Activated T-helper 2 cell treated with anti-CD3 and anti-CD28 coated beads, Interferon-gamma antibody, Interleukin-2, Interleukin-4, amounts not matched to agents 10 μg/mL and 5 μg/mL and 100 μg/mL, durations not matched to agents 14 hours and 24 hours and 36 hours (primary cell): ENCODE data around the gene MT1E. TPM values are rescaled to one million over a fixed set of nuclear protein-coding genes. Genes with fewer than 3 reads are reported as not detected.

ENCODE experiments used
- DNase-seq: peaks from one replicate; pipeline ENCODE4 v3.0.0; 2021; ENCODE audit warnings: low spot score
- H3K27ac Mint-ChIP-seq: one replicate; pipeline ENCODE4 v1.8.0; 2021; ENCODE audit warnings: mixed read lengths
- H3K27me3 Mint-ChIP-seq: one replicate; pipeline ENCODE4 v1.8.0; 2021; ENCODE audit warnings: low read depth, mixed read lengths
- H3K36me3 Mint-ChIP-seq: one replicate; pipeline ENCODE4 v1.8.0; 2021; ENCODE audit warnings: low read depth, mixed read lengths
- H3K4me1 Mint-ChIP-seq: one replicate; pipeline ENCODE4 v1.8.0; 2021; ENCODE audit warnings: low read depth, mixed read lengths
- H3K4me3 Mint-ChIP-seq: one replicate; pipeline ENCODE4 v1.8.0; 2021; ENCODE audit warnings: low read depth, mild to moderate bottlenecking, moderate library complexity, mixed read lengths
- H3K9me3 Mint-ChIP-seq: one replicate; pipeline ENCODE4 v1.8.0; 2021; ENCODE audit warnings: mixed read lengths
- intact Hi-C: fragments of 100-400 bp; cut with micrococcal nuclease; formaldehyde crosslinking; loops from one replicate; pipeline ENCODE4 v1.15.1; 2023
- total RNA-seq: library from RNA; stranded (reverse); gene quantifications from 2 replicates; pipeline ENCODE4 v1.2.3, GENCODE V29; 2022

MT1E gene
- total RNA-seq, 1 donor from 2014 or later = 181 TPM

DNA sequence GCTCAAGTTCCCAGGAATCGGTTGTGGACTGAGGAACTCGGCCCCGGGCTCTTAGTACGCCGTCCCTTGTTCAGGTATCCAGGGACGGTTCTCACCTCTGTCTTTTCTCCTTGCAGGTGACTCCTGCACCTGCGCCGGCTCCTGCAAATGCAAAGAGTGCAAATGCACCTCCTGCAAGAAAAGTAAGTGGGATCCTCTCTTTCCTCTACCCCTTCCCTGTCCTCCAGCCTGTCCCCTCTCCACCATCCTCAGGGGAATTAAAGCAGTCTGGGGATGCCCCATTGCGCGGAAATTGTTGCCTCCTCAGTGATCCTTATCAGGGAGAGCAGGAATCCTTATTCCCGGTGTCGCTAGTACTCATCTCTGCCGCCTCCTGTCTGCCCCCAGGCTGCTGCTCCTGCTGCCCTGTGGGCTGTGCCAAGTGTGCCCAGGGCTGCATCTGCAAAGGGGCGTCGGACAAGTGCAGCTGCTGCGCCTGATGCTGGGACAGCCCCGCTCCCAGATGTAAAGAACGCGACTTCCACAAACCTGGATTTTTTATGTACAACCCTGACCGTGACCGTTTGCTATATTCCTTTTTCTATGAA lies 16.6 kb upstream of the MT1E start:
- H3K4me1 Mint-ChIP-seq = peaks cover 58% of the 10 kb centered on the region
- intact Hi-C loops = loop anchor here (1.0 to 2.0 kb wide), 5 partner anchors 8 to 434 kb away; partner anchors contain the start of genes MT1E and MT1X
- no peak for DNase-seq

DNA sequence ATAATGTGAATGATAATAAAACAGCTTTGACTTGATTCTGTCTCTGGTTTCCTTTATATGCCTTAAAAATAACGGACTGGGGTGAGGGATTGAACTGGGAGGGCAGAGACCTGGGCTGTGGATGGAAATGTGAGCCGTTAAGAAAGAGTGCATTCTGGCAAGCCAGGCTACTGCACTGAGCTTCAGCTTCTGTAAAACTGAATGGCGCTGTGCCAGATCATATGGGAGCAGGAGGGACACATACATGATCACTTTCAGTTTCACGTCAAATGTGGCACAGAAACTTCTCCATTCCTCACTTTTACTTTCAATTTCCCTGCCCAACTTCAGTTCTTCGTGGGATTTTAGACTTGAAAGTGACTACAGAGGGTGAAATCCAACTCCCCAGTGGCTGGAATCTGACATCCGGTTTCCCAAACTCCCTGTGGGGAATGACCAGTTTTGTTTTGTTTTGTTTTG lies 16.1 kb upstream of the MT1E start:
- Mint-ChIP-seq H3K4me3 (peak overlapping the region; percentile 97), H3K27ac (peak overlapping the region; percentile 99), H3K9me3 (no peaks in the 10 kb centered on the region), H3K27me3 (no peaks in the 10 kb centered on the region), H3K36me3 (peaks cover 16% of the 10 kb centered on the region), H3K4me1 (peaks cover 63% of the 10 kb centered on the region)
- DNase-seq = peak; percentile 71
- intact Hi-C loops = loop anchor here (2.0 kb wide), 2 partner anchors 253 to 433 kb away; no protein-coding TSS in a partner anchor

More for the DNA sequence above, 16.6 kb upstream of the MT1E start:
- Mint-ChIP-seq H3K36me3 (peaks cover 16% of the 10 kb centered on the region), H3K4me3 (peak overlapping the region; percentile 97), H3K27me3 (no peaks in the 10 kb centered on the region), H3K27ac (peak overlapping the region; percentile 99), H3K9me3 (no peaks in the 10 kb centered on the region)

DNA sequence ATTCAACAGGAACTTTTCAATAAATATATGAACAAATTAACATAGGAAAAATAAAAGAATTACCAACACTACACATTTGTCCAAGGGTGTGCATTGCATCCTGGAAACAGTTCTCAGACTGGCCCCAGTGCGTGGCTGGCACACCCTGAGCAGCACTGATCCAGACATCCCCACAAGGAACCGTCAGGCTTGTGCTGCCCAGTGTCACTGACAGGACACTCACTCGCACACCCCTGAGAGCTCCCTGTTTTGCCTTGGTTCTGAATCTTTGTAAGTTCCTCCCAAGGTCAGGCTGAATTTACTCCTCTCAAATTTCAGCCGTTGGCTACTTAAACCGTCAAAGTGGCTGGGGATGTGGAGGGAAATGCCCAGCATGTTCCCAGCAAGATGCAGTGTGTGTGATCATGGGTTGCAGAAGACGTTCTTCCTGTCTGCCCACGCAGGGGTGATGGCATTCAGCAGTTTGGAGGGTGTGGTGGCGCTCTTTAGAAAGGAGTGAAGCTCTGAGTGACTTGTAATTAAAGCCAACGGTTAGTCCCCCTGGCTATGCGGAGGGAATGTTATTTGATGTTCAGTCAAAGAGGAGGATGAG lies 15.5 kb upstream of the MT1E start:
- intact Hi-C loops = loop anchor here (1.0 to 10.0 kb wide), 6 partner anchors 33 to 690 kb away; partner anchors contain the start of genes MT1G, MT1H, NUDT21 and OGFOD1
- peak; percentile 54 for DNase-seq
- Mint-ChIP-seq H3K27ac (peak overlapping the region; percentile 99), H3K36me3 (peaks cover 16% of the 10 kb centered on the region), H3K4me1 (peaks cover 69% of the 10 kb centered on the region), H3K9me3 (no peaks in the 10 kb centered on the region), H3K4me3 (peak overlapping the region; percentile 97), H3K27me3 (no peaks in the 10 kb centered on the region)

- Mint-ChIP-seq H3K36me3 (peaks cover 16% of the 10 kb centered on the region), H3K27me3 (no peaks in the 10 kb centered on the region), H3K9me3 (no peaks in the 10 kb centered on the region), H3K27ac (peak overlapping the region; percentile 99), H3K4me3 (peak overlapping the region; percentile 97), H3K4me1 (peaks cover 75% of the 10 kb centered on the region)
- intact Hi-C loops = loop anchor here (1.0 to 10.0 kb wide), 6 partner anchors 33 to 690 kb away; partner anchors contain the start of genes MT1G, MT1H, NUDT21 and OGFOD1
- DNase-seq = no peak
These were observed 14.9 kb upstream of the MT1E start for GRCh38 chr16:56610609-56611111.

- Mint-ChIP-seq H3K9me3 (no peaks in the 10 kb centered on the region), H3K27ac (peak overlapping the region; percentile 99), H3K27me3 (no peaks in the 10 kb centered on the region), H3K36me3 (peaks cover 16% of the 10 kb centered on the region), H3K4me3 (peak overlapping the region; percentile 27), H3K4me1 (peaks cover 71% of the 10 kb centered on the region)
- DNase-seq = no peak
- intact Hi-C loops = loop anchor here (2.0 to 10.0 kb wide), 3 partner anchors 57 to 403 kb away; partner anchors contain the start of genes MT1G and MT1H
These were observed 14.2 kb upstream of the MT1E start for GRCh38 chr16:56611281-56611833.

GRCh38 chr16:56613706-56614105 lies 11.9 kb upstream of the MT1E start:
- intact Hi-C loops = loop anchor here (1.0 to 10.0 kb wide), 3 partner anchors 331 to 428 kb away; no protein-coding TSS in a partner anchor
- no peak for DNase-seq
- peak overlapping the region; percentile 87 for H3K27ac Mint-ChIP-seq
- H3K36me3 Mint-ChIP-seq = peaks cover 13% of the 10 kb centered on the region
- no peaks in the 10 kb centered on the region for H3K27me3 Mint-ChIP-seq
- H3K4me1 Mint-ChIP-seq = peaks cover 69% of the 10 kb centered on the region
- H3K4me3 Mint-ChIP-seq = peak overlapping the region; percentile 59
- no peaks in the 10 kb centered on the region for H3K9me3 Mint-ChIP-seq

DNA sequence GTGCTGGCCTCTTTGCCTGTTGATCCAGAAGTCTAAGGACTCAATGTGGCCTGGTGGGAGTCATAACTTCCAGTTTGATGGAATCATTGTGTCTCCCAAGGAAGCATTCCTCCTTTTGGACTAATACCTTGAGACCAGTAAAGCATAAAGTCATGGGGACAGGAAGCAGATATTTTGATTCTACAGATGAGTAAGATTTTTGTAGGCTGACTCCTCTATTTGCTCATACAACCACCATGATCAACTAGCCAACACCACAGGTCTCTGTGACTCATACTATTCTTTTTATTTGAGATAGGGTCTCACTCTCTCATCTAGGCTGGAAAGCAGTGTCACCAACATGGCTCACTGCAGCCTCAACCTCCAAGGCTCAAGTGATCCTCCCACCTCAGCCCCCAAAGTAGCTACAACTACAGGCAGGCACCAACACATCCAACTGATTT lies 11.0 kb upstream of the MT1E start:
- Mint-ChIP-seq H3K4me1 (peaks cover 68% of the 10 kb centered on the region), H3K27me3 (no peaks in the 10 kb centered on the region), H3K27ac (peak overlapping the region; percentile 87), H3K9me3 (no peaks in the 10 kb centered on the region), H3K4me3 (peak overlapping the region; percentile 59), H3K36me3 (peaks cover 4% of the 10 kb centered on the region)
- intact Hi-C loops = loop anchor here (1.0 to 10.0 kb wide), 3 partner anchors 330 to 427 kb away; no protein-coding TSS in a partner anchor
- no peak for DNase-seq

- Mint-ChIP-seq H3K27me3 (no peaks in the 10 kb centered on the region), H3K9me3 (no peaks in the 10 kb centered on the region), H3K4me1 (peaks cover 65% of the 10 kb centered on the region)
These were observed 10.2 kb upstream of the MT1E start for GRCh38 chr16:56615353-56615752.

DNA sequence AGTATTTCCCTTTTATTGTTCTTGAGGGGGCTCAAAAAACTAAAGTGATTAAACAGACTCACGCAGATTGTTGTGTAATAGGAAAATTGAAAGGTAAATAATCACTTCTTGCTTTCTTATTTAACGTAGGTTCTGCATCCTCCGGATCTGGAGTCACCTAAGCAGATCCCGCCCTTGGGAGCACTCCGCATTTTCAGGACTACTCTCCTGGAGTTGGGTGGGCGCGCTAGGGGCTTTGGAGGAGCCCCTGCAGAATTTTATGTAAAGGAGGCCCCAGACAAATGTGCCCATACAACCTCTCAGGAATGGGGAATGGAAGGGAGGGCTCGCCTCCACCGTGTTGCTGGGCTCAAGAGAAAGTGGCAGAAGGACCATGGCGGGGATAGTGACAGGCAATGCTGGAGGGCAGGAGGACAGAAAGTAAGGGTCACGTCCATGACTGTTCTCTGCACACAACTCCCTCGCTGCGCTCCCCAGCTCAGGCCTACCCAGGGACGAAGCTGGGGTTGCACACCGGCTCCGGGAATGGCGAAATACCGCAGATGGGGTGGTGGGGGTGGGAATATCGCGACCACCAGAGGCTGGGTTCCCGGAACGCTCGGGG lies 8.9 kb upstream of the MT1E start:
- no peak for DNase-seq
- Mint-ChIP-seq H3K27me3 (no peaks in the 10 kb centered on the region), H3K4me3 (peak overlapping the region; percentile 87), H3K36me3 (no peaks in the 10 kb centered on the region), H3K27ac (peak overlapping the region; percentile 45), H3K9me3 (no peaks in the 10 kb centered on the region), H3K4me1 (peaks cover 51% of the 10 kb centered on the region)
- intact Hi-C loops = loop anchor here (1.0 to 10.0 kb wide), 5 partner anchors 8 to 398 kb away; partner anchors contain the start of genes MT1E and MT2A

More at GRCh38 chr16:56615353-56615752, 10.2 kb upstream of the MT1E start:
- intact Hi-C loops = loop anchor here (10.0 kb wide), 2 partner anchors 329 to 399 kb away; no protein-coding TSS in a partner anchor
- DNase-seq = no peak
- Mint-ChIP-seq H3K36me3 (no peaks in the 10 kb centered on the region), H3K27ac (peak overlapping the region; percentile 49), H3K4me3 (no peak overlapping the region)

- Mint-ChIP-seq H3K36me3 (no peaks in the 10 kb centered on the region), H3K27ac (peak overlapping the region; percentile 68), H3K27me3 (no peaks in the 10 kb centered on the region), H3K4me3 (peak overlapping the region; percentile 87), H3K4me1 (peaks cover 48% of the 10 kb centered on the region), H3K9me3 (no peaks in the 10 kb centered on the region)
- intact Hi-C loops = loop anchor here (1.0 to 10.0 kb wide), 5 partner anchors 8 to 397 kb away; partner anchors contain the start of genes MT1E and MT2A
- DNase-seq = peak; percentile 64
These were observed 8.1 kb upstream of the MT1E start for GRCh38 chr16:56617212-56618085.

DNA sequence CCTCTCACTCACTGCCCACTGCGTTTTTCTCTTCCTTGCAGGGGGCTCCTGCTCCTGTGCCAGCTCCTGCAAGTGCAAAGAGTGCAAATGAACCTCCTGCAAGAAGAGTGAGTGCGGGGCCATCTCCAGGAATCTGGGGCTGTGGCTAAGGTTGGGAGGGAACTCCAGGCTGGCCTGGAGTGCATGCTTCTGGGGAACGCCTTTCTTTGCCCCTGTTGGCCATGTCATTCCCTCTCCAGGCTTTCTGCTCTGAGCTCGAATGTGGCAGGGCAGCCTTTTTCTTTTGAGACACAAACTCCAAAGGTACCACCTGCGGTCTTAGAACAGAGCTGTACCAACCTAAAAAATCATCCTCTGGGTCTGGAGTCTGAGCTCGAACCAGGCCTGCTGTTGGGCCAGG lies 7.4 kb upstream of the MT1E start:
- Mint-ChIP-seq H3K4me1 (peaks cover 45% of the 10 kb centered on the region), H3K27me3 (no peaks in the 10 kb centered on the region), H3K4me3 (peak overlapping the region; percentile 87), H3K27ac (no peak overlapping the region), H3K36me3 (no peaks in the 10 kb centered on the region), H3K9me3 (no peaks in the 10 kb centered on the region)
- no peak for DNase-seq
- intact Hi-C loops = loop anchor here (10.0 kb wide), 2 partner anchors 327 to 397 kb away; no protein-coding TSS in a partner anchor
